Measurements from ENCODE around the gene MED28.

DNA sequence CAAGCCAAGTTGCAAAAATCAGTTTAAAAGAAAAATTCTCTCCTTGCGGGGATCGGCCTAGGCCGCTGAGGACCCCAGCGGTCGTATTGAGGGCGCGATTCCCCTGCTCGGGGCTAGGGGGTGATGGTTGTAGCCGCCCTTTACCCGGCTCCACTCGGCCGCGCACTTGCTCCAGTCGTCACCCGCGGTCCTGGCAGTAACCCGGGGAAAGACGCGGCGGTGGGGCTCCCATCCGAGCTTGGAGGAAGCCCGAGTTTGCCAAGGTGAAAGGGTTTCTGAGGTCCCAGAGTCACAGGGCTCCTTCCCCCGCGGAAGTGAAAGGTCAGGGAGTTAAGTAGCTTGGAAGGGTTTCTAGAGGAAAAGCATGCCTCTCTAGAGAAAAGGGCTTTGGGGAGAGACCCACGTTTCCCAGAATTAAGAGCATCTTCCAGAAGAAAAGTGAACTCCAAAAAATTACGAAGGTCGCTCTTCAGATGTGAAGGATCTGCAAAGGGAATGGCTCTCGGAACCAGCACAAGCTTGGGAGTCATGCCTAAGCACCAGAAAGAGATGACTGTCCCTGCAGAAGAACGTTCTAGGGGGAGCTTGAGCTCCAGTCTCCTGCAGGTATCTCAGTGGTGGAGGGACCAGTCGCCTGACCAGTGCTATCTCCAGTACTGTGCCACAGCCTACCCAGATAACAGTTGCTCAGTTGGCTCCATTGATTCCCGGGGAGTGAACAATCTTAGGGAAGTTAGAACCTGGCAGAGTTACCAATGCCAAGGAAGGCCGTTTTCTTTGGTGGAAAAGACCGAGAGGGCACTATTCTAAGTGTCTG is 36.6 kb upstream of the MED28 start:
- TF ChIP-seq, protein P1, sequence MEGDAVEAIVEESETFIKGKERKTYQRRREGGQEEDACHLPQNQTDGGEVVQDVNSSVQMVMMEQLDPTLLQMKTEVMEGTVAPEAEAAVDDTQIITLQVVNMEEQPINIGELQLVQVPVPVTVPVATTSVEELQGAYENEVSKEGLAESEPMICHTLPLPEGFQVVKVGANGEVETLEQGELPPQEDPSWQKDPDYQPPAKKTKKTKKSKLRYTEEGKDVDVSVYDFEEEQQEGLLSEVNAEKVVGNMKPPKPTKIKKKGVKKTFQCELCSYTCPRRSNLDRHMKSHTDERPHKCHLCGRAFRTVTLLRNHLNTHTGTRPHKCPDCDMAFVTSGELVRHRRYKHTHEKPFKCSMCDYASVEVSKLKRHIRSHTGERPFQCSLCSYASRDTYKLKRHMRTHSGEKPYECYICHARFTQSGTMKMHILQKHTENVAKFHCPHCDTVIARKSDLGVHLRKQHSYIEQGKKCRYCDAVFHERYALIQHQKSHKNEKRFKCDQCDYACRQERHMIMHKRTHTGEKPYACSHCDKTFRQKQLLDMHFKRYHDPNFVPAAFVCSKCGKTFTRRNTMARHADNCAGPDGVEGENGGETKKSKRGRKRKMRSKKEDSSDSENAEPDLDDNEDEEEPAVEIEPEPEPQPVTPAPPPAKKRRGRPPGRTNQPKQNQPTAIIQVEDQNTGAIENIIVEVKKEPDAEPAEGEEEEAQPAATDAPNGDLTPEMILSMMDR (conservative IDR thresholded peaks at IDR 0.05 in 1 of 2, IDR thresholded peaks at IDR 0.05 in 1 of 2; ENCODE audit: extremely low read depth in 1 of 2, insufficient read depth in 1 of 2, low read depth in 1 of 2, low read length in 2 of 2) = no peak
- no peak for TF ChIP-seq EZH2 (IDR thresholded peaks at IDR 0.05; ENCODE audit: borderline replicate concordance, low read length)
